HG02885 (cell line): ENCODE measurements around the gene QRFP.

Experiments
- ATAC-seq: cut with Tn5 transposase; IDR thresholded peaks from one replicate; pipeline ENCODE4 v1.9.1; 2021; ENCODE audit warnings: mild to moderate bottlenecking; ENCODE audit not compliant: unreplicated experiment, poor library complexity

The QRFP gene

DNA sequence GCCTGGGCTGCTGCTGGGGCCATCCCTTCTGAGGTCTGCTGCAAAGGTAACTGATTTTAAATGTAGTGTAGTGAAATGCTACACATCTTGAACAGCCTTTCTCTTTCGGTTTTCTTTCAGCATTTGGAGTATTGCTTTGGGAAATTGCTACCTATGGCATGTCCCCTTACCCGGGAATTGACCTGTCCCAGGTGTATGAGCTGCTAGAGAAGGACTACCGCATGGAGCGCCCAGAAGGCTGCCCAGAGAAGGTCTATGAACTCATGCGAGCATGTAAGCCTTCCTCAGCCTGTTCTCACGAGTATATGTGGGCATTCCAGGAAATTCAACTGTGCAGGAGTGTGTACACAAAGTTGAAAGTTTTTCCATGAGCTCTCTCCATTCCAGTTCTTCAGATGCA lies 18.3 kb downstream of the QRFP start:
- no peak for ATAC-seq

DNA sequence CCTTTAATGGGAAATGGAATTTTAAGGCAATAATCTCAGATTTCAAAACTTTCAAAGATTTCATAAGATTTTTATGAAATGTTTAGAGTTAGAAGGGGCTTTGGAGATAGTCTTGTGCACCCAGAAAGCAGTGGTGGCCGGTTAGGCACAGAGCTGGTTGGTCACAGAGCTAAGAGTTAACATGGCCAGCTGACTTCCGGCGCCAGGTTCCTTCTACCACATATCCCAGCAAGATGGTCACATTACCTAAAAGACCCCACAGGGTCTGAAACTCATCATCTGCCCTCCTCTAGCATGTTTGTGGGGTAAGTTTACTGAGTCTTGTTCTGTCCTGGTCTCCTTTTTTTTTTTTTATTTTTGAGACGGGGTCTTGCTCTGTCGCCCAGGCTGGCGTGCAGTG lies 19.3 kb downstream of the QRFP start:
- ATAC-seq: no peak

DNA sequence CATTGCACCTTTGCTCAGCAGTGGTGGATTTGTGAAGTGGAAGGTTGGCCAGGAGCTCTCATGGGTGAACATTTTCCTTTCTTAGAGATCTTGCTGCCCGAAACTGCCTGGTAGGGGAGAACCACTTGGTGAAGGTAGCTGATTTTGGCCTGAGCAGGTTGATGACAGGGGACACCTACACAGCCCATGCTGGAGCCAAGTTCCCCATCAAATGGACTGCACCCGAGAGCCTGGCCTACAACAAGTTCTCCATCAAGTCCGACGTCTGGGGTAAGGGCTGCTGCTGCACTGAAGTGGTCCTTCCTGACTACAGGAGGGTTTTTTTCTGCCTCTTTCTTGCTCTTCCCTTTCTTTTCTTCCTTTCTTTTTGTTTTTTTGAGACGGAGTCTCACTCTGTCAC lies 21.8 kb downstream of the QRFP start:
- no peak for ATAC-seq

DNA sequence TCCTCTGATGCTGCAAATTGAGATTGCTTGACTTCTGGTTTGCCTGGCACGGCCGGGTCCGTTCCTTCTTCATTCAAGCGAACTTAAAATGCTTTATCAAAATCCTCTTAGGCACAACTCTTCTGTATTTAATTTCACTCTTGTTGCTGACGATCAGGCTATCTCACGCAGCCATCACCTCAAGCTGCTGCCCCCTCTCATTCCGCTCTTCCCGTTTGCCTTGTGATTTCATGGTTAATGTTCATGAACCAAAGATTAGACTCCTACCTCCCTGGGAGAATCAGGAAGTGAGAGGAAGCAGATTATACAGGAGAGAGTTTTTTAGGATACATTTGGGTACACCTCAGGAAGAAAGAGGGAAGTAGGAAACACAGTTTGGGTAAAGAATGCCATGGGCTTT lies 22.6 kb downstream of the QRFP start:
- ATAC-seq: no peak

DNA sequence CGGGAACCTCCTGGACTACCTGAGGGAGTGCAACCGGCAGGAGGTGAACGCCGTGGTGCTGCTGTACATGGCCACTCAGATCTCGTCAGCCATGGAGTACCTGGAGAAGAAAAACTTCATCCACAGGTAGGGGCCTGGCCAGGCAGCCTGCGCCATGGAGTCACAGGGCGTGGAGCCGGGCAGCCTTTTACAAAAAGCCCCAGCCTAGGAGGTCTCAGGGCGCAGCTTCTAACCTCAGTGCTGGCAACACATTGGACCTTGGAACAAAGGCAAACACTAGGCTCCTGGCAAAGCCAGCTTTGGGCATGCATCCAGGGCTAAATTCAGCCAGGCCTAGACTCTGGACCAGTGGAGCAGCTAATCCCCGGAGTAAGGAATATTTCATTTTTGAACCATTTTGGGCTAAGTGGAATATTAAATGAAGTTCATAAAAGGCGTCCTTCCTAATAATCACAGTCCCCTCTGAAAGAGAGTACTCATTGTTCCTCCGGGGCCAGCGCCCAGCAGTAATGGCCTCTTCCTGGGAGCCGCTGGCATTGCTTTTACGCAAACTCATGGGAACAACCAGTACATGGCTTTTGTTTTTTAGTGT lies 23.6 kb downstream of the QRFP start:
- ATAC-seq: no peak

DNA sequence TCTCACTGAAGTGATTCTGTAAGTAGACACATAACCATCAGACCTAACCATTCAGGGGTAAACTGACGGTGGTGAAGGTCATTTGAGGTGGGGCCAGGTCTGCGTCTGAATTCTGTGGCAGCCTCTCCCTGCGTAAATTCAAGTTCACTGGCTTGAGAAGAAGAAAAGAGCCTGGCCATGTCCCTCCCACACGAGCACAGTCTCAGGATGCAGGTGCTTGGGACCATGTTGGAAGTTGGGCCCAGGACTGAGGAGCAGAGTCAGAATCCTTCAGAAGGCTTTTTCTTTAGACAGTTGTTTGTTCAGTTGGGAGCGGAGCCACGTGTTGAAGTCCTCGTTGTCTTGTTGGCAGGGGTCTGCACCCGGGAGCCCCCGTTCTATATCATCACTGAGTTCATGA lies 24.1 kb downstream of the QRFP start:
- ATAC-seq: no peak

DNA sequence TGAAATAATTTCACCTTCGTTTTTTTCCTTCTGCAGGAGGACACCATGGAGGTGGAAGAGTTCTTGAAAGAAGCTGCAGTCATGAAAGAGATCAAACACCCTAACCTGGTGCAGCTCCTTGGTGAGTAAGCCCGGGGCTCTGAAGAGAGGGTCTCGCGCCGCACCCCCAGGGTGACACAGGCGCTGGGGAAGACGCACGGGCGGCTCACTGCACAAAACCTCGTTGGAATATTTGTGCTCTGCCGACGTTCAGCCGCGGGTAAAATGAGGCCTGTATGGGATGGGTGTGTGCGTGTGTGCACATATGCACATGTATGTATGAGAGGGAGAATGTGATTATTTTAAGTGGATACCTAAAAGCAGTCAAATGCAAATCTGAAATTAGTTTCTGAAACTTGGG lies 24.5 kb downstream of the QRFP start:
- no peak for ATAC-seq

DNA sequence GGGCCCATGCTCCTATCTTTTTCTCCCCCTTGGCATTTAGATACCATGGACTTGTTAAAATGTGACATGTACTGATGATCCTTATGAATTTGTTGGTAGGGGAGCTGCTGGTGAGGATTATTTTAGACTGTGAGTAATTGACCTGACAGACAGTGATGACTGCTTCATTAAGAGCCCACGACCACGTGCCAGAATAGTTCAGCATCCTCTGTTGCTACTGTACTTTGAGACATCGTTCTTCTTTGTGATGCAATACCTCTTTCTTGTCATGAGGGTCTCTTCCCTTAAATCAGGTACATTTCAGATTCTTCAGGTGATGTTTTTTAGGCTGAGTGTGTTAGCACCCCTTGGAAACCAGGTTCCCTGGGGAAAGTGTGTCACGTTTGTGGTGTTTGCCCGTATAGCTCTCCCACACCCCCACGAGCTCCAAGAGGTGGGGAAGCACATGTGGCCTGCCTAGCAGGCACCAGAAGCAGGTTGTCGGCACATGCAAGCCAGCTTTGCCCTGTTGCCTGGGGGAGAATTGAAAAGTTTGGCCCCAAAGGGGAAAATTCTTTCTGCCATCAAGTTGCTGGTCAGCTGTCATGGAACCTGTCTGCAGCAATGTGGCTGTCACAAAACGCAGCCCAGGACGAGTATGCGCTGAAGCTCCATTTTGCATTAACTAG lies 25.1 kb downstream of the QRFP start:
- ATAC-seq: no peak

DNA sequence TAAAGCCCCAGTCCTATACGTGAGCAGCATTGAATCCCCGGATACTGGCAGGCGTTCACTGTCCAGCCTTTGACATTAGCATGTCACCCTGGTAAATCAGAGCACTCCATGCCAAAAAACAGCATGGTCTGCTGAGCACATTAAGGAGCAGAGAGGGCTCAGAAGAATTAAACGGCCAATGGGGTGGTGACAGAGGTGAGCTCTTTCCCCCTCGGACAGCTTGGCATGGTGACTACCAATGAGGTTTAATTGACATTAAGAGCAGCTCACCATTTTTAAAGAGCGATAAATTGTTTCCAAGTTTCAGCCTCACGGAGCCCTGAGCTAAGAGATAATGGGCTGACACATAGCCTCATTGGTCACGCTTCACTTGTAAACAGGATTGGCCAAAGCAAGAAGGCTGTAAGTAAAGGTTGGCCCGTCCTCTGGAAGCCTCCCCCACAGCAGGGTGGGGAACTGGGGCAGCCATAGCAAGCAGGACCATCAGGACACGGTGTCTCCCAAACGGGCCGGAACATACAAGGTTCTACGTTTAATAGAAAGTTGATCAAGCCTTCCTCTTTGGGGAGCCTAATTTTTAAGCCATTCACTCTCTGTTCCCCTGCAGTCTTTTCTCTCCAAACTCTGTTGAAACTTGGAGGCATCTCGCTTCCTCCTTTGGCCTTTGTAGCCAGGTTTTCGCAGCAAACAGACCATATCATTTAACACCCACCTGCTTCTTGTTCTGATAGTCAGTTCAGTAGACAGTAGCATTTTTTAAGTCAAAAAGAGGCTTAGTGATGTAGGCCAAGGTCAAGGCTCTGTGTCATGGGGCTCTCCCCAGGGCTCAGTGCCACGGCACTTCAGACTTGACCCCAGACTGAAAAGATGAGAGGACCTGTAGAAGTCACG lies 25.9 kb downstream of the QRFP start:
- ATAC-seq: peak; percentile 88

DNA sequence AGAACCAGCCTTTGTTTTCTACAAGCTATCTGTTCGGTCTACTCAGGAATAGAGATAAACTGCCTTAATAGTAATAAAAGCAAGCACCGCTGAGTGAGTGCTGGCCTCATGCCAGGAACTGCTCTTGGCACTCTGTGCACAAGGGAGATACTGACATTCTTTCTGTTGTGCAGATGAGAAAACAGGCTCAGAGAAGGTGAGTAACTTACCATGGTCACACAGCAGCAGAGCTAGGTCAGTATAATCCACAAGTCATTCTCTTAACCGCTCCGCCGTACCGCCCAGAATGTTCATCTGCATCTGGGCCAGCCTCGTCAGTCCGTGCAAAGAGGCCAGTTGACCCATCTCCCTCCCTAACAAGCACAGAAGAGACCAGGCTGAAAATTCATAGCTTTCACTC lies 27.4 kb downstream of the QRFP start:
- ATAC-seq: no peak

DNA sequence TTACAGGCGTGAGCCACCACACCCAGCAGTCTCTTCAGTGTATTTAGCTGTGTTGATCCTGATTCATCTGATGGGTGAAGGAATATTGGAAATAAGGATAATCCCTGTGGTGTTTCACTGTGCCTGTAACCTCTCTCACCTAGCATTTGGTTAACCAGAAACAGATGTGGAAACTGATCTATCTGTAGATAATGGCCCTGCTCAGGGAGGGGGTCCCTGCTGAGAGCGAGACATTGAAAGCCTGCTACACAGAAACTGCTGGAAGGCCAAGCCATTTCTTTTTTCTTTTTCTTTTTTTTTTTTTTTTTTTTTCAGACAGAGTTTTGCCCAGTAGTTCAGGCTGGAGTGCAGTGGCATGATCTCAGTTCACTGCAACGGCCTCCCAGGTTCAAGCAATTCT lies 28.4 kb downstream of the QRFP start:
- no peak for ATAC-seq

DNA sequence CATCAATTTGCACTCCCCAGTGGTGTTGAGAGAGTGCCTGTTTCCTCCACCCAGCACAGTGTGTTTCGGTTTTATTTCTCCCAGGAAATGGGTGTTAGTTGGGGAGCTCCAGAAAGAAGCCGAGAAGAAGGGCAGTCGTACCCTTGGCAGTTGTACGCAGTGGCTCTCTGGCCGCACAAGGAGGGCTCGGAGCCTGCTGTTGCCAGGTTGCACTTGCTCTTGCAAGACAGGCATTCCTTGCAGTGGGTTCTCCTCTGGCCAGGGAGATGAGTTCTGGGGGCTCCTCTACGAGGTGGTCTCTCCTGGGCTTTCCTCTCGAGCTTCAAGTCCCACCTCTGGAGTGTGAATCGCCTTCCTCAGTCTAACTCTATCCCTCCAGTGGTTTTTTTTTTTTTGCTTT lies 29.1 kb downstream of the QRFP start:
- ATAC-seq: no peak

DNA sequence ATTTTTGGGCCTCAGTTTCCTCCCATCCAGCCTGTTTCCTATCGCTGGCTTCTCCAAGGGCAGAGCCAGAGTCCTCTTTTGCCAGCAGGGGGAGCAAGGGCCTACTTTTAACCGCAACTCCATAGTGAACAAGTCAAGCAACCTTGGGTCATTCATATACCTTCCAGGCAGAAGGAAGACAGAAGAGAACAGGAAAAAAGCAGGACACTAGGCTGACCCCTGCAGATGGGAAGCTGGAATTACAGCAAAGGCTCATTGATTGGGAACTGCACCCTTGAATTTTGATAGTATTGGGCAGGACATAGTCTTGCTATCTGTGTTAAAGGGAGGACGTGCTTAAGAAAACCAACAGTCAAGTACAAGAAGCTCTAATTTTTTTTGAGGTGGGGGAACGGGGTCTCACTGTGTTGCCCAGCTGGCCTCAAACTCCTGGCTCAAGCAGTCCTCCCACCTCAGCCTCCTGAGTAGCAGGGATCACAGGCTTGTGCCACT lies 30.1 kb downstream of the QRFP start:
- no peak for ATAC-seq

DNA sequence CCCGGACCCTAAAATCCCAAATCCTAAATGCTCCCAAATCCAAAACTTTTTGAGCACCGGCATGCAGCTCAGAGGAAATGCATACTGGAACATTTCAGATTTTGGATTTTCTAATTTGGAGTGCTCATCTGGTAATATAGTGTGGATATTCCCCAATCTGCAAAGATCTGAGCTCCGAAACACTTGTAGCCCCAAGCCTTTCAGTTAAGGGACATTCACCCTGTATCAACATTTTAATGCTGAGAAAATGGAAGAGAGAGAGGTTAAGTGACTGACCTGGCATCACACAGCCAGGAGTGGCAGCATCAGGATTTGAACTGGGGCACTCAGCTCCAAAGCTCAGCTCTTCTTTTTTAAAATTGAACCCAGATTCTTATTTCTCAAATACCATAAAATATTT lies 30.7 kb downstream of the QRFP start:
- no peak for ATAC-seq

DNA sequence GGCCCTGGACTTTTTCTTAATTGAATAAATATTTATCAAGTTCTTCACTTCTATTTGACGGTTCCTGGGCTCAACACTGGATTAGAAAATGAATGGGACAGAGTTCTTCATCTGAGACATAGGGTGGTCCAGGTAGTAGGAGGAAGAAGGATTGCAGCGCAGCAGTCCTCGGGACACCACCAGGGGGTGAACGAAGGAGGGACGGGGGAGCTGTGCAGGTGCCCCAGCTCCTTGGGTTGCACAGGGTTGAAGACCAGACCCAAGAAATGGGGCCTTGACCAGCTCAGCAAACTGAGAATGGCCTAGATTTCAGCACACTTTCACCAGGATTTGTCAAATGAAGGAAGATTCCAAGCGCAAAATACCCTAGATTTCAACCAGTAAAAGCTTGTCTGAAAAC lies 32.1 kb downstream of the QRFP start:
- ATAC-seq: no peak

DNA sequence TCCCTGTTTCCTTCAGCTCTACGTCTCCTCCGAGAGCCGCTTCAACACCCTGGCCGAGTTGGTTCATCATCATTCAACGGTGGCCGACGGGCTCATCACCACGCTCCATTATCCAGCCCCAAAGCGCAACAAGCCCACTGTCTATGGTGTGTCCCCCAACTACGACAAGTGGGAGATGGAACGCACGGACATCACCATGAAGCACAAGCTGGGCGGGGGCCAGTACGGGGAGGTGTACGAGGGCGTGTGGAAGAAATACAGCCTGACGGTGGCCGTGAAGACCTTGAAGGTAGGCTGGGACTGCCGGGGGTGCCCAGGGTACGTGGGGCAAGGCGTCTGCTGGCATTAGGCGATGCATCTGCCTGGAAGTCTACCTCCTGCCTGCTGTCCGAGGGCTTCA lies 33.9 kb downstream of the QRFP start:
- ATAC-seq: no peak

DNA sequence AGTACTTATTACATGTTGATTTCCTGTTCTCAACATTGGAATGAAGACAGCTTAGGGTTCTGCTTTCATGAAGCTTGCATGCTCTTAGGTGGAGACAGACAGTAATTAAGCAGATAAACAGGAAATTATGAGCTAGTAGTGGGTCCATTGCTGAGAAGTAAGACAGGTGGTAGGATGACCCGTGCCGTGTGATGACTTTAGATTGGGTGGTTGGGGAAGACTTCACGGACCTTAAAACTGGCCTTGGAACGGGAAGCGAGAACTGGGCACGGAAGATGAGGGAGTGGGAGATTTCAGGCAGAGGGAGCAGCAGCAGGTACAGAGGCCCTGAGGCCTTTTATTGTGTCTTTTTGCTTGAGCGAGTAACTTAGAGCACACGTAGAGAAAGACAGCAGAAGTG lies 34.4 kb downstream of the QRFP start:
- ATAC-seq: no peak

DNA sequence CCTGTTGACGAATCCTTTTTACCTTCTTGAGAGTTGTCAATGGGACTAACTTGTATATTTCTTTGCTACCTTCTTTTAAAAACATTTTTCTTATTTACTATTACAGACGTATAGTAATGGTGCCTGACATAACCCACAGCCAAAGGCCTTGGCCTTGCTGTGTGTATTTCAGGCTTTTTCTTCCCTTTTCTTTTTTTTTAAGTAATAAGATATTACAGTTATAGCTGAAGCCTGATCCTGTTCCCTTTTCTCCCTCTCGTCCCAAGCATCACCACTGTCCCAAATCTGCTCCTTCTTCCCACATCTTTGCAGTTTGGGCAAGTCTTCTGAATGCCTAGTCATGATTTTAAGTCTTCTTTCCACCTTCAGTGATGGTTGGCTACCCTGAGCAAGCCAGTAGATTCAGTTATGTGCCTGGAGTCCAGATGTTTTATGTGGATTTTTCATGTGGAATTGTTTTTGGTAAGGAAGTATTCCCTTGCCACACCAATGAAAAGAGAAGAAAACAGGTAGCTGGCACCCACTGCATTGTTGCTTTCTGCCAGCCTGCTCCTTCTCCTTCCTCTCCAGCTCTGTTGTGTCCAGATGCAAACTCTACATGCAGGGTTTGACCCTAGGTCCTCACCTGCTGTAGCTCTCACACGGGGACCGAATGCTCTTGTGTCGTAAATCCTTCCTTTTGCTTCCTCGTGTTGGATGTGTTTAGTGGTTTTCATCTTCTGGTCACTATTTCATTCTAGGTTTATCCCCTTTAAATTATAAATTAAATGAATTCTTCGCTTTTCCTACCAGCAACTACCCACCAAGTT lies 35.0 kb downstream of the QRFP start:
- ATAC-seq: no peak

DNA sequence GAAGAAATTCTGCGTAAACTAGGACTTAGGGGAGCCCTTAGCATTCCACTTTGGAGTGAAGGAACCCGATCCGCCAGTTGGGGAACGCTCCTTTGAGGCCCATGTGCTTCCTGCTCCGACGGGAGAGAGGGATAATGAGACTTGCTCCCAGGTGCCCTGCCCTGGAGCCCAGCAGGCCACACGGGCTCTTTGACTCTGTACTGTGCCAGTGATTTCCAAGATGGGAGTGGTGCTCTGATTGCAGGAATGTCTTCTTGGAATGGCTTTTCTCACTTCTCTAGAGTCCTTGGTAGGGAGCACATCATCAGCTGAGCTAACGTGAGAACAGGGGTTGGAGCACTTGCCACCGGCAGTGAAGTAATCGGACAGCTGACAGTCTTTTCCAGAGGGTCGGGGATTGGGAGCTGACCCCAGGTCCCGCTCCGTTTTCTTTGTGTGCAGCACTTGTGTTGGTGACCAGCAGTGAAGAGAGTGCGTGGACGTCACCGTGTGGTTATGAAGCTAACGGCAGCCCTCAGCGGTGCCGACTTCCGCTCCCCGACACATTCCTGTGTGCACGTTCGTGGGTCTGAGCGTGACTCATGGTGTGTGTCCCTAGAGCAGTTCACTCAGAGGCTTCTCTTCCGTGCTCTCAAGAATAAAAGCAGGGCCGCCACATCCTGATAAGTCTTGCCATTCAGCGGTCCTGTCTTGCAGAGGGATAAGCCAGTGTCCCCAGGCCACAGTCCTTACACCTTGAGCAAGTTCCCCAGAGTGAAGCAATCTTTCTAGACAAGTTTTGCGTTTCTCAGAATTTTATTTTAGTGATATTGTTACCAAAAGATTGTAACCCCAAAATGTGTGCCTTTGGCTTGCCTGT lies 35.9 kb downstream of the QRFP start:
- ATAC-seq: no peak
